Spinal cord (tissue), 10 donors: ENCODE results near the gene C6. TPM values are rescaled to one million over a fixed set of nuclear protein-coding genes. Genes with fewer than 3 reads are reported as not detected.
A peak's percentile ranks its signal among the peaks of the same experiment; 100 is the strongest.

Experiments
- DNase-seq, 6 donors: peaks; one replicate each; pipeline versions ENCODE4 v3.0.0 to v3.0.0-alpha.2; 2013 to 2015; ENCODE audit warnings: low spot score in 6 of 6, low read depth in 4 of 6
- H3K27ac ChIP-seq: one replicate; pipeline ENCODE4 v1.5.1; 2013; ENCODE audit warnings: low read depth, low read length, control low read depth
- H3K27me3 ChIP-seq: one replicate; pipeline ENCODE4 v1.6.1; 2013; ENCODE audit warnings: low read length; ENCODE audit not compliant: control insufficient read depth, insufficient read depth
- H3K36me3 ChIP-seq: one replicate; pipeline ENCODE4 v1.6.1; 2013; ENCODE audit warnings: low read length; ENCODE audit not compliant: control insufficient read depth, insufficient read depth
- H3K4me1 ChIP-seq: one replicate; pipeline ENCODE4 v1.6.1; 2013; ENCODE audit warnings: low read length; ENCODE audit not compliant: control insufficient read depth, insufficient read depth
- H3K4me3 ChIP-seq: one replicate; pipeline ENCODE4 v1.5.1; 2013; ENCODE audit warnings: low read depth, low read length, control low read depth
- H3K9me3 ChIP-seq: one replicate; pipeline ENCODE4 v1.6.1; 2013; ENCODE audit warnings: low read length; ENCODE audit not compliant: control insufficient read depth, insufficient read depth
- whole genome bisulfite sequencing: methylation state at CpG from one replicate; pipeline ENCODE4 v1.1.5; 2013; ENCODE audit warnings: missing lambda C conversion rate; ENCODE audit not compliant: insufficient coverage; 5-methylcytosine and 5-hydroxymethylcytosine counted together
- polyA plus RNA-seq, 2 donors: library from polyadenylated mRNA; unstranded; fragments of 120-200 nt; gene quantifications; one replicate each; pipeline ENCODE4 v1.2.1, GENCODE V29; 2013; ENCODE audit not compliant: insufficient read length in 2 of 2
- total RNA-seq, 2 donors: library from RNA; depleted of rRNA in 1 of 2; stranded (reverse); fragments of 120-200 nt in 1 of 2; fragments of >200 nt in 1 of 2; gene quantifications; one replicate each; pipeline versions ENCODE4 v1.2.3 to v1.2.4, GENCODE V29; 2013 to 2014
- donor health status: healthy.

The C6 gene
- total and polyA plus RNA-seq, 4 donors = 0.17 to 4.5 (median 0.80) TPM

GRCh38 chr5:41148448-41148847 is 64.9 kb downstream of the C6 start:
- H3K4me3 ChIP-seq = no peak overlapping the region
- no peaks in the 10 kb centered on the region for H3K27me3 ChIP-seq
- no peaks in the 10 kb centered on the region for H3K4me1 ChIP-seq
- 82% methylated on average over 1 of the region's 1 CpG for WGBS
- DNase-seq = no peak
- H3K27ac ChIP-seq = no peak overlapping the region
- H3K36me3 ChIP-seq = no peaks in the 10 kb centered on the region
- H3K9me3 ChIP-seq = no peaks in the 10 kb centered on the region

GRCh38 chr5:41145306-41145705 is 68.0 kb downstream of the C6 start:
- Histone ChIP-seq H3K4me1 (no peaks in the 10 kb centered on the region), H3K9me3 (no peaks in the 10 kb centered on the region), H3K27me3 (no peaks in the 10 kb centered on the region), H3K4me3 (no peak overlapping the region), H3K27ac (no peak overlapping the region), H3K36me3 (no peaks in the 10 kb centered on the region)
- WGBS = 100% methylated on average over 2 of the region's 5 CpGs
- no peak for DNase-seq

GRCh38 chr5:41143131-41143901 is 70.0 kb downstream of the C6 start:
- H3K36me3 ChIP-seq = no peaks in the 10 kb centered on the region
- no peak for DNase-seq
- H3K27me3 ChIP-seq = no peaks in the 10 kb centered on the region
- WGBS = no CpG with 5 or more reads among the region's 3 CpGs
- no peaks in the 10 kb centered on the region for H3K9me3 ChIP-seq
- no peak overlapping the region for H3K4me3 ChIP-seq
- no peak overlapping the region for H3K27ac ChIP-seq
- no peaks in the 10 kb centered on the region for H3K4me1 ChIP-seq

DNA sequence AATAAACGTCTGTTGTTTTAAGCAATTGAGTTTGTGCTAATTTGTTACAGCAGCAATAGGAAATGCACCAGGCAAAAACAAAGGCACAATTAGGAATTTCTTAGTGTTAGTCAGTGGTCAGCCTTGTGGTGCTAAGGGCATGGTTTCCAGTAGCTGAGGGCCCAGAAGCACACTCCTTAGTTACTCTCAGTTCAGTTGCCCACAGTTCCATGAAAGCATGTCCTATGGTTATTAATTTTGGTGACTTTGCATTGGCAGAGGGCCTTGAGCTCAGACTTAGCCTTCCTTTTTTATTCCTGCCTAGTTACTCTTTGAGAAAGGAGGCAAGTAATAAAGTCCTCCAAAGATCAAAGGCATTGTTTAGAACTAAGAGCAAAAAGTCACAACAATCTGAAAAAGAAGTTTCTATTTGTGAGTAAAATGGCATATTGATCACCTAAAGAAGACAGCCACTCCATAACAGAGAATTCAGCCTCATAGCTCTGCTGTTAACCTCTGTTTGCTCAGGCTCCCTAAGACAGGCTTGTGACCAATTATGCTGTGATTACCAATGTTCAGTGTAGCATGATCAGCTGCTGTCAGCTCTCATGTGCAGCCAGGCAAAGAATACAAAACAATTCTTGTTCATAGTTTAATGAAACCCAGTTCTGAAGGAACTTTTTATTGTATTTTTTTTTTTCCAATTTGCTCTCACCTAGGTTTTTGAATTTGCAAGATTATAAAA is 85.2 kb downstream of the C6 start:
- Histone ChIP-seq H3K36me3 (no peaks in the 10 kb centered on the region), H3K4me3 (no peak overlapping the region), H3K27me3 (no peaks in the 10 kb centered on the region), H3K4me1 (no peaks in the 10 kb centered on the region), H3K27ac (no peak overlapping the region), H3K9me3 (no peaks in the 10 kb centered on the region)
- DNase-seq = peak in 2 of 6 donors; percentile 12 to 23
- WGBS = 20% methylated on average over 1 of the region's 1 CpG

DNA sequence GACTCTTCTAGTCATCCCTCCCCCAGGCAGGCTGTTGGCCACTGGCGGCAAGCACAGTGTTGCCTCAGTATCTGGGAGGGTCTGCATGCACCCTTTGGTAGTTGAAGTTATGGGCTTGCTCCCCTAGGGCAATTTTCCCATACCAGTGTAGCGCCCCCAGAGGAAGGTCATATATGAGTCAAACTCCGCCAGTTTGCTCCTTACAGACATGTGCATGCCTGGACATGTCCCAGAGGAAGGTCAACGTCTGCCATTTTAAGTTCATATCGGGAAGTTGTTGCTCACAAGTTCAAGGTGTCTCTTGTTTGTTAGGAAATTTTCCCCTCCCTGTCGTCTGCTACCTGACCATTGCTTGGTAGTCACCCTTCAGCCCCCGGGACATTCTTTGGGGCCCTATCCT is 90.9 kb downstream of the C6 start:
- Histone ChIP-seq H3K4me3 (no peak overlapping the region), H3K27ac (no peak overlapping the region), H3K9me3 (no peaks in the 10 kb centered on the region), H3K27me3 (no peaks in the 10 kb centered on the region), H3K36me3 (no peaks in the 10 kb centered on the region), H3K4me1 (no peaks in the 10 kb centered on the region)
- no peak for DNase-seq
- 93% methylated on average over 6 of the region's 7 CpGs for WGBS

DNA sequence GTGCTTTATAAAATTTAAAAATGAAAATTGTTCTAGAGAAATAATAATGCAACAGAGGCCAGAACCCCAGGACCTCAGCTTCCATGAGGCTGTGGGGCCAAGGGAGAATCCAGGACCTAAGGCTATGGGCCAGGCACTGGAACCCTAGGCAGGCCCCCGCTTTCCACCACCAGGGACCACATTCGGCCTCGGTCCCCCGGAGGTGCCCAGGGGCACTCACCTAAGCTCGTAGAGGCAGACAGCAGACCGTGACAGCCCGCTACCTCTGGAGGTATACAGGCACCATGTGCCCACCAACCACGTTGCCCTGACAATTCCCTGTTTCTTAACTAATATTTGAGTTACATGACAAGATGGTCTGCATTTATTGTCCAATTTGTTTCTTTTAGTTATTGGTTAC is 92.7 kb downstream of the C6 start:
- Histone ChIP-seq H3K27ac (no peak overlapping the region), H3K4me3 (no peak overlapping the region), H3K36me3 (no peaks in the 10 kb centered on the region), H3K4me1 (no peaks in the 10 kb centered on the region), H3K27me3 (no peaks in the 10 kb centered on the region), H3K9me3 (no peaks in the 10 kb centered on the region)
- DNase-seq = no peak
- WGBS = 97% methylated on average over 5 of the region's 8 CpGs

DNA sequence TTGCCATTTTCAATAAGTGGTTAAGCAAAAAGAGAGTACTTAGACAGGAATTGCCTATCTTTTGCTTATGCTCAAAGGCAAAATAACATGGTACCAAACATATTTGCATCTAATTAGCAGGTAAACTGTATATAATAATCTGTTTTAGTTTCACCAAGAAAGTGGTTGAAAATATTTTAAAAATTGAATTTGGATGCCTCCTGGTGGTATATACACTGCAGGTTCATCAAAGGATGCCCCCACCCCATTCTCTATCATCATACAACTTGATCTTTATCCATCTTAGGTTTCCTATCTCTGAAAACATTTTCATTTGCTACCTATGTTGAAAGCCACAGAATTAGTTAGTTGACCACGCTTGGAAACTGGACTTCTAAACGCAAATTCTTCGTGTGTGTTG is 95.2 kb downstream of the C6 start:
- H3K27me3 ChIP-seq = no peaks in the 10 kb centered on the region
- no peaks in the 10 kb centered on the region for H3K9me3 ChIP-seq
- no CpG with 5 or more reads among the region's 3 CpGs for WGBS
- no peaks in the 10 kb centered on the region for H3K4me1 ChIP-seq
- no peaks in the 10 kb centered on the region for H3K36me3 ChIP-seq
- no peak overlapping the region for H3K4me3 ChIP-seq
- no peak overlapping the region for H3K27ac ChIP-seq
- DNase-seq = no peak

- WGBS = no CpG with 5 or more reads among the region's 2 CpGs
- no peak overlapping the region for H3K4me3 ChIP-seq
- no peaks in the 10 kb centered on the region for H3K36me3 ChIP-seq
- no peaks in the 10 kb centered on the region for H3K9me3 ChIP-seq
- H3K27me3 ChIP-seq = no peaks in the 10 kb centered on the region
- DNase-seq = no peak
- H3K27ac ChIP-seq = no peak overlapping the region
- H3K4me1 ChIP-seq = no peaks in the 10 kb centered on the region
Measured at GRCh38 chr5:41115281-41115680, 98.1 kb downstream of the C6 start.

DNA sequence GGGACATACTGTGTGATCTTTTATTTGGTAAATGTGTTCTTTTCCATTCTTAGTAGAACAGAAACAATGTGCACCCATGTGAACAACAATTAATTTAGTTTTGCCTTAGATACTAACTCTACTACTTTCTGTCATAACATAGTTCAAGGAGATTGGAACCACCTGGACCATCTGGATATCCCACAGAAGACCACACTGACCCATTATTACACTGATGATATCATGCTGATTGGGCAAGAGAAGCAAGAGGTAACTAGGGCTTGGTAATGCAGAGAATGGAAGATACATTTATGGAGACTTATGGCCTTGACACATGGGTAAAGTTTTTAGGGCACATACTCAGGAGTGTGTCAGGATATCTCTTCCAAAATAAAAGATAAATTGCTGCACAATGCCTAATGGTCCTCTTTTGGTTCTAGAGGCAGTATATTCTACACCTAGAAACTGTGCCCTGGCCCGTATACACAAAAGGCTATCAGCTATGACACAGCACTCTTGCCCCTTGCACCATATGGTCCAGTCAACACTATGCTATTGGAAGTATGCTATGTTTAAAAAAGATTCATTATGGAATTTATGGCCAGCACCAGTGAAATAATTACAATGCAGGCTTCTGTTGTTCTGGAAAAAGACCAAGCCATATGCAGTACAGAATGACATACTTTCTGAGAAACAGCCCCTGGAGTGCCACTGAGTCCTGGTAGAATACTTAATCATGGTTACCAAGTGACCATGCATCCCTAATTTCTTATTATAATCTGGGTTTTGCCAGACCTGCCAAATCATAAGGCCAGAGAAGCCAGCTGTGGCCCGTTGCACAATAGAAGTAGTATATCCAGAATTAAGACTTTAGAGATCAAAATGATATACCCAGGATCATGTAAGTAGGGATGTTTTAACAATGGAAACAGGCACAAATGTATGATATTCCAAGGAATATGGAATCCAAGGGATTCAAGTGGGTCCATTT is 100.6 kb downstream of the C6 start:
- Histone ChIP-seq H3K9me3 (no peaks in the 10 kb centered on the region), H3K27ac (no peak overlapping the region), H3K4me3 (no peak overlapping the region), H3K4me1 (no peaks in the 10 kb centered on the region), H3K27me3 (no peaks in the 10 kb centered on the region), H3K36me3 (no peaks in the 10 kb centered on the region)
- no peak for DNase-seq
- WGBS = no CpG with 5 or more reads among the region's 2 CpGs
